Heart right ventricle (tissue), 16 donors: ENCODE data around the gene FUT6. TPM values are rescaled to one million over a fixed set of nuclear protein-coding genes. Genes with fewer than 3 reads are reported as not detected.
A peak's percentile ranks its signal among the peaks of the same experiment; 100 is the strongest.
"Not testable (repeated sequence)": the region's sequence is repeated elsewhere in the genome, so short reads cannot be mapped to it uniquely, and the experiment has no call there.

Source experiments
- ATAC-seq, 8 donors: fragments of 200-7000 bp; cut with Tn5 transposase; one replicate each; pipeline ENCODE4 v1.9.1; 2020; ENCODE audit warnings: mild to moderate bottlenecking in 8 of 8, moderate library complexity in 8 of 8, moderate number of reproducible peaks in 1 of 8
- DNase-seq, 2 donors: peaks; one replicate each; pipeline ENCODE4 v3.0.0-alpha.2; 2020
- H3K27ac ChIP-seq, 10 donors: fragments of 200-600 bp; sonication (generic) in 2 of 10; one replicate each; pipeline versions ENCODE4 v1.5.0 to v1.8.0; 2020 to 2022; ENCODE audit warnings: mild to moderate bottlenecking in 3 of 10
- H3K27me3 ChIP-seq, 7 donors: fragments of 200-600 bp; one replicate each; pipeline ENCODE4 v1.8.0; 2021 to 2022; ENCODE audit warnings: mild to moderate bottlenecking in 2 of 7
- H3K36me3 ChIP-seq, 9 donors: fragments of 200-600 bp; sonication (generic) in 1 of 9; one replicate each; pipeline versions ENCODE4 v1.5.0 to v1.8.0; 2020 to 2022; ENCODE audit warnings: mild to moderate bottlenecking in 2 of 9
- H3K4me1 ChIP-seq, 9 donors: fragments of 200-600 bp; sonication (generic) in 1 of 9; one replicate each; pipeline versions ENCODE4 v1.5.0 to v1.8.0; 2020 to 2022; ENCODE audit warnings: mild to moderate bottlenecking in 4 of 9
- H3K4me3 ChIP-seq, 10 donors: fragments of 200-600 bp; sonication (generic) in 2 of 10; one replicate each; pipeline versions ENCODE4 v1.5.0 to v1.8.0; 2020 to 2022; ENCODE audit warnings: mild to moderate bottlenecking in 7 of 10, moderate library complexity in 2 of 10
- H3K9me3 ChIP-seq, 11 donors: fragments of 200-600 bp in 10 of 11; sonication (generic) in 2 of 11; one replicate each; pipeline versions ENCODE4 v1.5.0 to v1.8.0; 2013 to 2022; ENCODE audit warnings: mild to moderate bottlenecking in 2 of 11, control low read depth in 1 of 11, moderate library complexity in 1 of 11
- WGBS, 2 donors: extraction: QIAGEN DNeasy Blood & Tissue Kit; methylation state at CpG; one replicate each; pipeline ENCODE4 v1.1.7; 2013; ENCODE audit warnings: inconsistent platforms in 1 of 2; 5-methylcytosine and 5-hydroxymethylcytosine counted together
- intact Hi-C, 10 donors: fragments of 100-400 bp; cut with DNase I; formaldehyde crosslinking; loops; one replicate each; pipeline versions ENCODE4 v1.11.1 to v1.14.2; 2022
- long read RNA-seq, 3 donors: library from polyadenylated mRNA; unstranded; transcript quantifications; one replicate each; pipeline ENCODE4 v2.0.0, GENCODE V29; 2020 to 2021
- polyA plus RNA-seq, 2 donors: library from polyadenylated mRNA; stranded (reverse); fragments of 200-250 nt; gene quantifications; one replicate each; pipeline ENCODE4 v1.2.3, GENCODE V29; 2013
- total RNA-seq, 10 donors: library from RNA; stranded (reverse); fragmentation: NEBNext Ultra II Directional in 3 of 10; extraction: Animal tissue kit (Norgen Biotek cat#: 25700) in 3 of 10; gene quantifications; one replicate each; pipeline versions ENCODE4 v1.2.1 to v1.2.4, GENCODE V29; 2021 to 2023
- TF ChIP-seq, protein P1 (sequence below), 9 donors: fragments of 200-600 bp; sonication (generic) in 2 of 9; IDR thresholded peaks; one replicate each; pipeline versions ENCODE4 v1.5.0 to v1.8.0; 2021 to 2022; ENCODE audit warnings: antibody characterized with exemption in 9 of 9, mild to moderate bottlenecking in 5 of 9, moderate library complexity in 1 of 9
- donor health status: Arrhythmogenic right ventricular cardiomyopathy.
- donor health status: ischemic (EF 13 %, LVEDD 7.1; RV severe dilation, severe dysfunction).
- donor health status: healthy with polysubstance abuse.
- donor health status: DM: no; HTN: yes; CAD: no.
- donor health status: DM: no; HTN: no; CAD: no.
- donor health status: ischemic (EF 25% LVEDD 6.9; RV normal size, moderate dysfunction).
- donor health status: ischemic (EF 25% LVEDD 5.7; RV mildly dilated, moderate dysfunction).
- donor health status: healthy.
- donor health status: DM: yes; HTN: yes; CAD: no.
- donor health status: Ischemic cardiomyopathy.
- donor health status: ischemic (EF 35%, LVEDD 5.7; RV mildly dilated, moderate dysfunction).
- donor health status: nonischemic (EF 11% LVEDD 7.7; RV severe dilation, severe dysfunction).
- donor health status: DM: yes; HTN: yes; CAD: no.
- donor health status: PGD.
- donor health status: ischemic (EF 29% LVEDD 5.4; RV normal size, mild dysfunction).
- donor health status: nonischemic (EF 23%, LVEDD 6.1; RV moderate dilation, normal function).

FUT6 gene, protein sequence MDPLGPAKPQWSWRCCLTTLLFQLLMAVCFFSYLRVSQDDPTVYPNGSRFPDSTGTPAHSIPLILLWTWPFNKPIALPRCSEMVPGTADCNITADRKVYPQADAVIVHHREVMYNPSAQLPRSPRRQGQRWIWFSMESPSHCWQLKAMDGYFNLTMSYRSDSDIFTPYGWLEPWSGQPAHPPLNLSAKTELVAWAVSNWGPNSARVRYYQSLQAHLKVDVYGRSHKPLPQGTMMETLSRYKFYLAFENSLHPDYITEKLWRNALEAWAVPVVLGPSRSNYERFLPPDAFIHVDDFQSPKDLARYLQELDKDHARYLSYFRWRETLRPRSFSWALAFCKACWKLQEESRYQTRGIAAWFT
- total RNA-seq = not detected
- polyA plus RNA-seq = not detected
- long read RNA-seq, donor 1 = 0 reads
- long read RNA-seq, donor 2 = 0 reads
- long read RNA-seq, donor 3 = 0 reads

DNA sequence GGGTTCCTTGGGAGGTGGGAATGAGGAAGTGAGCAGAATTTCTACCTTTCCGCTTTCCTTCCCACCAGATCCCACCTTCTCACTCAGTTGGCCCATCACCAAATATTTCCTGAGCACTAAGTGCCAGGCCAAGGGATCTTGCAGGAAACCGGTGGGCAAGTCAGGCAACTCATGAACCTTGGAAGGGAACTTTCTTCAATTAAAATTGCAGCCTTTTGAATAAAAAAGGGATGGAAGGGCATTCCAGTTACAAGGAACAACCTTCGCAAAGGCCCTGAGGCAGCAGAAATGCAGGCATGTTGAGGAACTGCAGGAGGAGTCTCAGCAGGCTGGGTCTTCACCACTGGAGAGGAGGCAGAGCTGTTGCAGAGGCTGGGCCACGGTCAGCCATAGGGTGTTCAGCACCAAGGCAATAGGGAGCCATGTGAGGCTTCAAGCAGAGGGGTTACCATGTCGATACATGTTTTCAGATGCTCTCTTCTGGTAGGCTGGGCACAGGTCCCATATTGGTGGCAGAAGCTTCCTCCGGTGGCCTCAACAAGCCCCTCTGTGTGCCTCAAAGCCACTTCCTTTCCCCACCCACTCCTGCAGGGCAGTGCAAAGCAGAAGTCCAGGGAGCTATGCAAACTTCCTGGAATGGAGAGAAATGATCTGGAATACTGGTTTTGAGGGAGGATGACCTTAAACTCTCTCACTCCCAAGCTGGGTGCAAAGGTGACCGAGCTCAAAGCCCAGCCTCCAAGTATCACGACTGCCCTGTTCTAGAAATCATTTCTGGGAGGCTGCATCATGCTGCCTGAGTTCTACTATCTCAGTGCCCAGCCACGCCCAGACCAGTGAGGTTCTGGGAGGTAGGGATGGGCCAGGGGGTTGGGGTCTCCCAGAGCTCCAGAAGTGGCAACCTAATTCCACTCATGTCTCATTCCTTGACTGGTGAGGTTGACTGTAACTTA, at the start of gene FUT6:
Gene FUT6, minus strand, starts transcription at position 638 of the 953 bp plus-strand sequence. CDS start 7,135 bp downstream, outside the sequence.
- H3K27ac ChIP-seq = no peak within 1 kb of the TSS
- peak in 1 of 8 donors; percentile 13 for ATAC-seq
- intact Hi-C loops = loop anchor here in 1 of 10 donors (10.0 kb wide), 1 partner anchor 45 kb away; no protein-coding TSS in a partner anchor

DNA sequence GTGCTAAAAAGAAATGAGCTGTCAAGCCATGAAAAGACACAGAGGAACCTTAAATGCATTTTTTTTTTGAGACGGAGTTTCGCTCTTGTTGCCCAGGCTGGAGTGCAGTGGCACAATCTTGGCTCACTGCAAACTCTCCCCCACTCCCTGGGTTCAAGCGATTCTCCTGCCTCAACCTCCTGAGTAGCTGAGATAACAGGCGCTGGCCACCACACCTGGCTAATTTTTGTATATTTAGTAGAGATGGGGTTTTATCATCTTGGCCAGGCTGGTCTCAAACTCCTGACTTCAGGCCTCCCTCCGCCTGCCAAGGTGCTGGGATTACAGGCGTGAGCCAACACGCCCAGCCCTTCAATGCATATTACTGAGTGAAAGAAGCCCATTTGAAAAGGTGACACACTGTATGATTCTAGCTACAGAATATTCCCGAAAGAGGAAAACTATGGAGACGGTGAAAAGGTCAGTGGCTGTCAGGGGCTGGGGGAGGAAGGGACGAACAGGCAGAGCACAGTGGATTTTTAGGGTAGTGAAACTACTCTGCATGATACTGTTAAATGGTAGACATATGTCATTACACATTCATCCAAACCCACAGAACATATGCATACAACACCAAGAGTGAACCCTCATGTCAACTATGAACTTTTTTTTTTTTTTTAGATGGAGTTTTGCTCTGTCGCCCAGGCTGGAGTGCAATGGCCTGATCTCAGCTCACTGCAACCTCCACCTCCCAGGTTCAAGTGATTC, 44.7 kb upstream of the FUT6 start:
- intact Hi-C loops = loop anchor here in 2 of 10 donors (5.0 to 10.0 kb wide), 2 partner anchors 49 to 57 kb away; partner anchors contain the start of gene FUT6 (in 1 of the 2)
- H3K27ac ChIP-seq, ATAC-seq, H3K4me3 ChIP-seq, H3K36me3 ChIP-seq, H3K9me3 ChIP-seq, DNase-seq: not testable (repeated sequence)
- peaks cover 0 to 15% (median 9%) of the 10 kb centered on the region in 9 donors for H3K4me1 ChIP-seq
- H3K27me3 ChIP-seq = peaks cover 0 to 11% (median 4%) of the 10 kb centered on the region in 7 donors
- WGBS, 2 donors = 78 to 85% methylated on average over 11 of the region's 11 CpGs

More for the DNA sequence above, at the start of gene FUT6:
- Histone ChIP-seq H3K4me1 (peaks cover 0 to 7% (median 0%) of the 10 kb centered on the region in 9 donors), H3K9me3 (no peaks in the 10 kb centered on the region), H3K36me3 (no peaks in the 10 kb centered on the region), H3K27me3 (no peaks in the 10 kb centered on the region), H3K4me3 (no peak within 1 kb of the TSS)
- WGBS, 2 donors = 77 to 87% methylated on average over 9 of the region's 9 CpGs
- TF ChIP-seq, protein P1, sequence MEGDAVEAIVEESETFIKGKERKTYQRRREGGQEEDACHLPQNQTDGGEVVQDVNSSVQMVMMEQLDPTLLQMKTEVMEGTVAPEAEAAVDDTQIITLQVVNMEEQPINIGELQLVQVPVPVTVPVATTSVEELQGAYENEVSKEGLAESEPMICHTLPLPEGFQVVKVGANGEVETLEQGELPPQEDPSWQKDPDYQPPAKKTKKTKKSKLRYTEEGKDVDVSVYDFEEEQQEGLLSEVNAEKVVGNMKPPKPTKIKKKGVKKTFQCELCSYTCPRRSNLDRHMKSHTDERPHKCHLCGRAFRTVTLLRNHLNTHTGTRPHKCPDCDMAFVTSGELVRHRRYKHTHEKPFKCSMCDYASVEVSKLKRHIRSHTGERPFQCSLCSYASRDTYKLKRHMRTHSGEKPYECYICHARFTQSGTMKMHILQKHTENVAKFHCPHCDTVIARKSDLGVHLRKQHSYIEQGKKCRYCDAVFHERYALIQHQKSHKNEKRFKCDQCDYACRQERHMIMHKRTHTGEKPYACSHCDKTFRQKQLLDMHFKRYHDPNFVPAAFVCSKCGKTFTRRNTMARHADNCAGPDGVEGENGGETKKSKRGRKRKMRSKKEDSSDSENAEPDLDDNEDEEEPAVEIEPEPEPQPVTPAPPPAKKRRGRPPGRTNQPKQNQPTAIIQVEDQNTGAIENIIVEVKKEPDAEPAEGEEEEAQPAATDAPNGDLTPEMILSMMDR (IDR thresholded peaks at IDR 0.05) = no peak
- no peak for DNase-seq

DNA sequence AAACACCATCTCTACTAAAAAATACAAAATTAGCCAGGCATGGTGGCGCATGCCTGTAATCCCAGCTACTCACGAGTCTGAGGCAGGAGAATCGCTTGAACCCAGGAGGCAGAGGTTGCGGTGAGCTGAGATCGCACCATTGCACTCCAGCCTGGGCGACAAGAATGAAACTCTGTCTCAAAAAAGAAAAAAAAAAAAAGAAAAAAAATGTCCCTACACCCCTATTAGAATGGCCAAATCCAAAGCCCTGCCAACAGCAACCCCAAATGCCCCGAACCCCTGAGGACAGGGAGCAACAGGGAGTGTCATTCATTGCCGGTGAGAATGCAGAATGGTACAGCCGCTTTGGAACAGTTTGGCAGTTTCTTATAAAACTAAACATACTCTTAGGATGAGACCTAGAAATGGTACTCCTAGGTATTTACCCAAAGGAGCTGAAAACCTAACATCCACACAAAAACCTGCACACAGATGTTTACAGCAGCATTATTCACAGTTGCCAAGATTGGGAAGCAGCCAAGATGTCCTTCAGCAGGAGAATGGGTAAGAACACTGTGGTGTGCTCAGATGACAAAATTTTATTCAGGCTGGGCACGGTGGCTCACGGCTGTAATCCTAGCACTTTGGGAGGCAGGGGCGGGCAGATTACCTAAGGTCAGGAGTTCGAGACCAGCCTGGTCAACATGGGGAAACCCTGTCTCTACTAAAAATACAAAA, 43.8 kb upstream of the FUT6 start:
- H3K9me3 ChIP-seq, H3K36me3 ChIP-seq, H3K27ac ChIP-seq, H3K4me3 ChIP-seq, DNase-seq, ATAC-seq: not testable (repeated sequence)
- Histone ChIP-seq H3K27me3 (peaks cover 0 to 19% (median 6%) of the 10 kb centered on the region in 7 donors), H3K4me1 (peaks cover 0 to 15% (median 9%) of the 10 kb centered on the region in 9 donors)
- intact Hi-C loops = loop anchor here in 2 of 10 donors (5.0 to 10.0 kb wide), 2 partner anchors 49 to 56 kb away; partner anchors contain the start of gene FUT6 (in 1 of the 2)
- WGBS, 2 donors = 74 to 77% methylated on average over 13 of the region's 13 CpGs

DNA sequence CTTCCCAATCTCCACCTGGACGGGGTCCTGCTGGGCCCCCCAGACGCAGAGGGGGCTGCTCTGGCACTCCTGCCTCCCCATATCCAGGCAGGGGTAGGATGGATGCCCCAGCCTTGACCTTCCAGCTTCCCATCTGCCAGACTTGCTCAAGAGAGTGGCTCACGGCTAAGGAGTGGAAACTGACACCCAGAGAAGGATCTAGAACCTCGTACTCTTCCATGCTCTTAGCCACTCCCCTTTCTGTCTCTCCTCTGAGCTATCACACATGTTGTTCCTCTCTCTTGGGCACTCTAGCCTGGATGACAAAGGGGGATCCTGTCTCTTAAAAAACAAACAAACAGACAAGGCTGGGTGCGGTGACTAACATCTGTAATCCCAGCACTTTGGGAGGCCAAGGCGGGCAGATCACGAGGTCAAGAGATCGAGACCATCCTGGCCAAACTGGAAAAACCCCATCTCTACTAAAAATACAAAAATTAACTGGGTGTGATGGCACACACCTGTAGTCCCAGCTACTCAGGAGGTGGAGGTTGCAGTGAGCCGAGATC, 43.0 kb upstream of the FUT6 start:
- peaks cover 0 to 19% (median 11%) of the 10 kb centered on the region in 7 donors for H3K27me3 ChIP-seq
- 62 to 74% methylated on average over 9 of the region's 9 CpGs for WGBS, 2 donors
- H3K4me3 ChIP-seq = no peak overlapping the region
- H3K9me3 ChIP-seq = no peaks in the 10 kb centered on the region
- no peak for ATAC-seq
- H3K36me3 ChIP-seq = no peaks in the 10 kb centered on the region
- H3K4me1 ChIP-seq = peaks cover 0 to 15% (median 9%) of the 10 kb centered on the region in 9 donors
- H3K27ac ChIP-seq = peak overlapping the region in 1 of 10 donors; percentile 17
- DNase-seq = no peak
- intact Hi-C loops = loop anchor here in 2 of 10 donors (5.0 to 10.0 kb wide), 2 partner anchors 48 to 55 kb away; partner anchors contain the start of gene FUT6 (in 1 of the 2)
- TF ChIP-seq, protein P1 (IDR thresholded peaks at IDR 0.05) = no peak
